Hepatocyte (in vitro differentiated cells): ENCODE measurements around the gene SCARF1. TPM values are rescaled to one million over a fixed set of nuclear protein-coding genes. Genes with fewer than 3 reads are reported as not detected.

Source experiments
- DNase-seq: peaks from one replicate; pipeline ENCODE4 v3.0.0-alpha.2; 2016; ENCODE audit warnings: low spot score
- H2AFZ ChIP-seq: fragments of 200-600 bp; sonication (generic); 2 replicates; pipeline ENCODE4 v1.6.0; 2016; ENCODE audit warnings: antibody characterized with exemption, mild to moderate bottlenecking
- H3K27ac ChIP-seq: fragments of 200-600 bp; sonication (generic); 2 replicates; pipeline ENCODE4 v1.5.1; 2016; ENCODE audit warnings: mild to moderate bottlenecking
- H3K27me3 ChIP-seq: fragments of 200-600 bp; sonication (generic); 2 replicates; pipeline ENCODE4 v1.6.1; 2016
- H3K36me3 ChIP-seq: fragments of 200-600 bp; sonication (generic); replicated peaks from 2 replicates; pipeline ENCODE4 v1.5.1; 2016; ENCODE audit warnings: low read depth; ENCODE audit not compliant: insufficient read depth
- H3K4me1 ChIP-seq: fragments of 200-600 bp; sonication (generic); 2 replicates; pipeline ENCODE4 v1.5.1; 2016; ENCODE audit warnings: mild to moderate bottlenecking, moderate library complexity; ENCODE audit not compliant: insufficient read depth
- H3K4me2 ChIP-seq: fragments of 200-600 bp; sonication (generic); 2 replicates; pipeline ENCODE4 v1.6.0; 2016
- H3K4me3 ChIP-seq: fragments of 200-600 bp; sonication (generic); 2 replicates; pipeline ENCODE4 v1.5.1; 2016; ENCODE audit warnings: mild to moderate bottlenecking
- H3K79me2 ChIP-seq: fragments of 200-600 bp; sonication (generic); 2 replicates; pipeline ENCODE4 v1.6.0; 2017; ENCODE audit warnings: mild to moderate bottlenecking
- H3K9me2 ChIP-seq: fragments of 200-600 bp; sonication (generic); replicated peaks from 2 replicates; pipeline ENCODE4 v1.6.0; 2017; ENCODE audit warnings: mild to moderate bottlenecking; ENCODE audit not compliant: insufficient read depth
- H3K9me3 ChIP-seq: fragments of 200-600 bp; sonication (generic); 2 replicates; pipeline ENCODE4 v1.5.1; 2016; ENCODE audit warnings: low read depth, mild to moderate bottlenecking
- H4K20me1 ChIP-seq: fragments of 200-600 bp; sonication (generic); 2 replicates; pipeline ENCODE4 v1.6.0; 2016; ENCODE audit warnings: mild to moderate bottlenecking; ENCODE audit not compliant: insufficient read depth, poor library complexity, severe bottlenecking
- EZH2 ChIP-seq: fragments of 200-600 bp; sonication (generic); IDR thresholded peaks from 2 replicates; pipeline ENCODE4 v1.6.1; 2016; ENCODE audit warnings: antibody characterized with exemption, mild to moderate bottlenecking, borderline replicate concordance
- EZH2phosphoT487 ChIP-seq: fragments of 200-600 bp; sonication (generic); IDR thresholded peaks from one replicate; pipeline ENCODE4 v1.6.1; 2018; ENCODE audit warnings: antibody characterized with exemption, mild to moderate bottlenecking, low read depth, moderate library complexity; ENCODE audit not compliant: unreplicated experiment, severe bottlenecking
- WGBS: methylation state at CpG from one replicate; pipeline ENCODE4 v1.1.6; 2016; ENCODE audit warnings: low lambda C conversion rate; ENCODE audit errors: missing lambda C conversion rate; 5-methylcytosine and 5-hydroxymethylcytosine counted together
- polyA plus RNA-seq: library from polyadenylated mRNA; unstranded; fragments of >200 nt; fragmentation: Nextera tagmentation; extraction: Ambion mirVana; gene quantifications from 2 replicates; pipeline ENCODE4 v1.2.1, GENCODE V29; 2016
- total RNA-seq: library from RNA; depleted of rRNA; stranded (reverse); fragments of >200 nt; gene quantifications from 2 replicates; pipeline ENCODE4 v1.2.3, GENCODE V29; 2014
- TF ChIP-seq, protein P1 (sequence below): fragments of 200-600 bp; sonication (generic); IDR thresholded peaks from 2 replicates; pipeline ENCODE4 v1.5.1; 2016; ENCODE audit warnings: antibody characterized with exemption, mild to moderate bottlenecking; ENCODE audit not compliant: poor library complexity

The SCARF1 gene
- total and polyA plus RNA-seq, 2 experiments from 2014 or later, result 0.93 to 2.0 TPM

DNA sequence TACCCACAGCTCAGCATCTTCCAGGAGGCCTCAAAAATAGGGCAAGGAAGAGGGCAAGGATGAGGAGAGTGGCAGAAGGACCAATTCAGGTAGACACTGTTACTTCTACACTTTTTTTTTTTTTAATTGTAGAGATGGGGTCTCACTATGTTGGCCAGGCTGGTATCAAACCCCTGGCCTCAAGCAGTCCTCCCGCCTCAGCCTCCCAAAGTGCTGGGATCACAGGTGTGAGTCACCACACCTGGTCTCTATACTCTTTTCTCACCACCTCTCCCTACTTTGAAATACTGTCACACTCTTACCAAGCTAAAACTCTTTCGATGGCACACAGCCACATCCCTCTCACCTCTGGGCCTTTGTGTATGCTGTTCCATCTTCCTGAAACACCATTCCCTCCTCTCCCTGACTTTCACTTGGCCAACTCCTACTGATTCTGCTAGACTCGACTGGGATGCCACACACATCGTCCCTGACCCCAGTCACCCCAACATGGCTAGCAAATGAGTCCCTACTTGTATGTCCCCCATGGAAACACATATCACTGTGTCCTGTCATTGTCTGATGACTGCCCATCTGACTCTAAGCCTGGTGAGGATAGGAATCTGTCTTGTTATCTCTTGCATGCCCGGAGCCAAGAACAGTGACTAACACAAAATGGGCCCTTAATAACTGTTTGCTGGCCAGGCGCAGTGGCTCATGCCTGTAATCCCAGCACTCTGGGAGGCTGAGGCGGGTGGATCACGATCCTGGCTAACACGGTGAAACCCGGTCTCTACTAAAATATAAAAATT is 9.7 kb downstream of the SCARF1 start:
- no peak for DNase-seq
- Histone ChIP-seq H3K4me3 (no peak overlapping the region), H3K4me2 (no peak overlapping the region), H2AFZ (no peak overlapping the region), H3K9me3 (no peaks in the 10 kb centered on the region), H3K36me3 (no peaks in the 10 kb centered on the region), H3K27ac (no peak overlapping the region), H4K20me1 (no peaks in the 10 kb centered on the region), H3K27me3 (no peaks in the 10 kb centered on the region), H3K79me2 (no peaks in the 10 kb centered on the region), H3K4me1 (peaks cover 4% of the 10 kb centered on the region), H3K9me2 (no peaks in the 10 kb centered on the region)
- no peak for TF ChIP-seq EZH2
- no peak for TF ChIP-seq EZH2phosphoT487
- TF ChIP-seq, protein P1, sequence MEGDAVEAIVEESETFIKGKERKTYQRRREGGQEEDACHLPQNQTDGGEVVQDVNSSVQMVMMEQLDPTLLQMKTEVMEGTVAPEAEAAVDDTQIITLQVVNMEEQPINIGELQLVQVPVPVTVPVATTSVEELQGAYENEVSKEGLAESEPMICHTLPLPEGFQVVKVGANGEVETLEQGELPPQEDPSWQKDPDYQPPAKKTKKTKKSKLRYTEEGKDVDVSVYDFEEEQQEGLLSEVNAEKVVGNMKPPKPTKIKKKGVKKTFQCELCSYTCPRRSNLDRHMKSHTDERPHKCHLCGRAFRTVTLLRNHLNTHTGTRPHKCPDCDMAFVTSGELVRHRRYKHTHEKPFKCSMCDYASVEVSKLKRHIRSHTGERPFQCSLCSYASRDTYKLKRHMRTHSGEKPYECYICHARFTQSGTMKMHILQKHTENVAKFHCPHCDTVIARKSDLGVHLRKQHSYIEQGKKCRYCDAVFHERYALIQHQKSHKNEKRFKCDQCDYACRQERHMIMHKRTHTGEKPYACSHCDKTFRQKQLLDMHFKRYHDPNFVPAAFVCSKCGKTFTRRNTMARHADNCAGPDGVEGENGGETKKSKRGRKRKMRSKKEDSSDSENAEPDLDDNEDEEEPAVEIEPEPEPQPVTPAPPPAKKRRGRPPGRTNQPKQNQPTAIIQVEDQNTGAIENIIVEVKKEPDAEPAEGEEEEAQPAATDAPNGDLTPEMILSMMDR, result no peak
- WGBS, result 84% methylated on average over 10 of the region's 10 CpGs

DNA sequence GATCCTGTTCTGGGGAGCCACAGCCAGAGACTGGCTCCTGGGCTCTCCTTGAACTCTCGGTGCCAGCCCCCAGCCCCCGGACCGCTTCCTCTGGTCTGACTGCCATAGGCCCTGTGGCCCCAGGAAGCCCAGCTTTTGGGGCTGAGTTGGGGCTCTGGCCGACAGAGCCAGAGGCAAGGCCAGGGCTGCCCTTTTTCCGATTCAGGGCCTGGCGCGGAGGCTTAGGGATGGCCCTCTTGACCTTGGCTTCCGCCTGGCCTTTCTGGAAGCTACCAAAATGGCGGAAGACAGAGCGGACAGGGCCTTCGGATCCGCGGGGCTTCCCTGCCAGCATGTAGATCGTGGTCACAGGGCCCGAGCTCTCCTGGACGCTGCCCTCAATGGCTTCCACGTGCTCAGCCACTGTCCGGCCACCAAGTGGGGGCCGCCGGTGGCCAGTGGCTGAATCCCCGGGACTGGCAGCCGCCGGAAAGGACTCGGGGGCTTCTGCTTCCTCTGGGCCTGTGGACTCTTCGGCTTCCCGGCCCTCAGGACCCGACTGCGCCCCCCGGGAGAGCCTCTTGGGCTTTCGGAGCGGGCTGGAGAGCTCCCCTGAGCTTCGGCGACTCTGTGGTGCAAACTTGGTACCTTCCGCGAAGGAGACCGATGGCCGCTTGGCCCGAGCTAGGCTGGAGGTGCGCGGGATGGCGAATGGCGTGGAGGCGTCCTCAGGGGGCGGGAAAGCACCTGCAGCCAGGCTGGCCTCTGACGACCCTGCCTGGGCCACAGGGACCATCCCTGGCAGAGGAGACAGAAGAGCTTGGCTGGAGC is 10.5 kb downstream of the SCARF1 start:
- Histone ChIP-seq H3K79me2 (no peaks in the 10 kb centered on the region), H3K27me3 (peaks cover 2% of the 10 kb centered on the region), H2AFZ (no peak overlapping the region), H4K20me1 (no peaks in the 10 kb centered on the region), H3K9me2 (no peaks in the 10 kb centered on the region), H3K4me1 (peaks cover 4% of the 10 kb centered on the region), H3K4me2 (no peak overlapping the region), H3K27ac (no peak overlapping the region), H3K36me3 (no peaks in the 10 kb centered on the region), H3K4me3 (no peak overlapping the region), H3K9me3 (no peaks in the 10 kb centered on the region)
- no peak for DNase-seq
- WGBS, result 97% methylated on average over 35 of the region's 45 CpGs
- no peak for TF ChIP-seq EZH2phosphoT487
- TF ChIP-seq, protein P1, result no peak
- TF ChIP-seq EZH2, result no peak

DNA sequence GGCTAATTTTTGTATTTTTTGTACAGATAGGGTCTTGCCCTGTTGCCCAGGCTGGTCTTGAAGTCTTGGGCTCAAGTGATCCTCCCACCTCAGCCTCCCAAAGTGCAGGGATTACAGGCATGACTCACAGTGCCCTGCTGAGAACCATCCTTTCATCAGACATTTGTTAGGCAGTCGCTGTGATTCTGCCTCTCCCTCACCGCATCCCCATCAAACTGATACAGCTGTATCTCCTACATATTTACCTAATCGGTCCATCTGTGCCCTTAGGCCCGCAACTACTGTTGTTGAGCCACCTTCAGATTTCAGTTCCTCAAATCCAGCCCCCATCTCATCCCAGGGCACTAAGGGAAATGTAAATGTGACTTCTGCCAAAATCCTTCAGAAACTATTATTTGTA is 14.9 kb downstream of the SCARF1 start:
- no peak overlapping the region for H2AFZ ChIP-seq
- H4K20me1 ChIP-seq, result no peaks in the 10 kb centered on the region
- no peaks in the 10 kb centered on the region for H3K9me3 ChIP-seq
- H3K4me1 ChIP-seq, result peaks cover 19% of the 10 kb centered on the region
- no peaks in the 10 kb centered on the region for H3K36me3 ChIP-seq
- 70% methylated on average over 4 of the region's 4 CpGs for WGBS
- H3K9me2 ChIP-seq, result no peaks in the 10 kb centered on the region
- peak; percentile 2 for DNase-seq
- H3K27ac ChIP-seq, result no peak overlapping the region
- H3K79me2 ChIP-seq, result no peaks in the 10 kb centered on the region
- TF ChIP-seq EZH2phosphoT487 (no peak), EZH2 (no peak)
- TF ChIP-seq, protein P1, result no peak
- no peak overlapping the region for H3K4me2 ChIP-seq
- peaks cover 8% of the 10 kb centered on the region for H3K27me3 ChIP-seq
- no peak overlapping the region for H3K4me3 ChIP-seq
